ENCODE data around the gene GGTLC1. TPM values are rescaled to one million over a fixed set of nuclear protein-coding genes. Genes with fewer than 3 reads are reported as not detected.

GGTLC1 gene
- polyA plus RNA-seq, 3 donors = 0.39 TPM; not detected in 2

Other genes starting within 250 kb of the GGTLC1 start
- gene CST1, start 237.8 kb downstream of the GGTLC1 start, polyA plus RNA-seq = not detected
- 1 to 10 TPM in 1 of 3 donors, not detected in 2; 2.2 TPM for gene CST2, start 162.1 kb downstream of the GGTLC1 start, polyA plus RNA-seq
- under 1 TPM in 1 of 3 donors, not detected in 2; 0.39 TPM for gene CST5, start 109.0 kb downstream of the GGTLC1 start, polyA plus RNA-seq